GM21447 (cell line): ENCODE results near the gene TMEM255B.

Experiments
- ATAC-seq: cut with Tn5 transposase; IDR thresholded peaks from one replicate; pipeline ENCODE4 v1.9.1; 2021; ENCODE audit not compliant: unreplicated experiment

TMEM255B gene

DNA sequence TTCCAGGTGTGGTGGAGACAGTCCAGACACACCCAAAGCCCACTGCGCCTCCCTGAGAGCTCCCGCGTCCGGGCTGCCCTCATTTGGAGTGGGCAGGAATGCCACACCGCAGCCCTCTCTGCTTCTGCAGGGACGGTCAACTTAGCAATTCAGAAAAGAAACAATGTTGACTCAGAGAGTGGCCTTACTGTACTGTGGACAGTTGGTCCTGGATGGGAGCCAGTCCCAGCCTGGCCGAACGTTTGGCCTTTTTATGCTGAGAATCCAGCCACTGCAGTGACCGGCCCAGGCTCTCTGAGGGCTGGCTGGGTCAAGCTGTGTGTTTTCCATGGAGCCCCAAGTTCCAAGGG, 97.7 kb downstream of the TMEM255B start:
- no peak for ATAC-seq

DNA sequence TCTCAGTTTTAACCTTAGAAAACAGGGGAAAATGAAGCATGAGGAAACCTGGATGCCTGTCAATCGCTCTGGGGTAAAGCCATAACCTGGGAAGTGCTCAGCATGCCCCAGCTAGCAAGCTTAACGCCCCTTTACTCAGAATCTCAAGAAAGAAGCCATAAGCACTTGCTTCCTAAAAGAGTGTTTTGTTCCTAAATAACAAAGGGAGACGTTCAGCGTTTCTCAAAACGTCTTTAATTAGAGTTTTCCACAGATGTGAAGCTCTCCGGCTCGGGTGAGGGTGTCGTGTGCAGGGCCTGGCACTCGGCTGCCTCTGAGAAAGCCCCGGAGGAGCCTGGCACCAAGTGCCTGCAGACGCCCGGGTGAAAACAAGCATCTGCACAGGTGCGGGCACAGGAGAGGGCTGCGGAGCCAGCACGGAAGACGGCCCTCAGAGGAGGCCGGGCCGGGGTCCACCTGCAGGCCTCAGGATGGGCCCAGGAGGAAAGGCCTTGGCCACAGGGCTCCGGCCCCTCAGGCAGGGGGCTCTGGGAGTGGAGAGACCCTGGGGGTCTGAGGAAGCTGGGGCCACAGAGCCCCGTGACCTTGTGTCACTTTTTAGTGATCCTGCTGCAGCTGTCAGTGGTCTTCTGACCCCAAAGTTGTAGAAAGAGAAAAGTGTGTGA, 98.6 kb downstream of the TMEM255B start:
- ATAC-seq, result no peak

DNA sequence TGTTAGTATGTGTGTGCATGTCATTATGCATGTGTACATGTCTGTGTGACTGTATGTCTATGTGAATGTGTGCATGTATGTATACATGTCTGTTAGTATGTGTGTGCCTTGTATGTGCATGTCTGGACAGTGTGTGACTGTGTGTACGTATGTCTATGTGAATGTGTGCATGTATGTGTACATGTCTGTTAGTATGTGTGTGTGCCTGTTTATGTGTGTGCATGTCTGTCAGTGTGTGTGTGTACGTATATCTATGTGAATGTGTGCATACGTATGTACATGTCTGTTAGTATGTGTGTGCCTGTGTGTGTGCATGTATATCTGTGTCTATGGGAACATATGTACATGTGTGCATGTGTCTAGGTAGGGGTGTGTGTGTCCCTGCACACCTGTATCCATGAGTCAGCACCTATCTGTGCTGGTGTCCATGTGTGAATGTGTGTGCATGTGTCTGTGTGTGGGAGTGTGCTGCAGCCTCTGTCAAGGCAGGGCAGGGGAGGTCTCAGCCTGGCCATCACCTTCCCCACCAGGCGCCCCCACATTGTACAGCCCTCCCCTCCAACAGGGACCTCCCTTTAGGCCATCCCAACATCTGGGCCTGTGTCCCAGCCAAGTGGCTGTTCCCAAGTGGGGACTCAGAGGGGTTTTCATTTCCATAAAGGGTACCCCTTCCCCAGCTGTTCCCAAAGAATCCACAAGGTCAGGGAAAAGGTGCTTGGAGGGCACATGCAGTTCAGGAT, 100.5 kb downstream of the TMEM255B start:
- no peak for ATAC-seq

DNA sequence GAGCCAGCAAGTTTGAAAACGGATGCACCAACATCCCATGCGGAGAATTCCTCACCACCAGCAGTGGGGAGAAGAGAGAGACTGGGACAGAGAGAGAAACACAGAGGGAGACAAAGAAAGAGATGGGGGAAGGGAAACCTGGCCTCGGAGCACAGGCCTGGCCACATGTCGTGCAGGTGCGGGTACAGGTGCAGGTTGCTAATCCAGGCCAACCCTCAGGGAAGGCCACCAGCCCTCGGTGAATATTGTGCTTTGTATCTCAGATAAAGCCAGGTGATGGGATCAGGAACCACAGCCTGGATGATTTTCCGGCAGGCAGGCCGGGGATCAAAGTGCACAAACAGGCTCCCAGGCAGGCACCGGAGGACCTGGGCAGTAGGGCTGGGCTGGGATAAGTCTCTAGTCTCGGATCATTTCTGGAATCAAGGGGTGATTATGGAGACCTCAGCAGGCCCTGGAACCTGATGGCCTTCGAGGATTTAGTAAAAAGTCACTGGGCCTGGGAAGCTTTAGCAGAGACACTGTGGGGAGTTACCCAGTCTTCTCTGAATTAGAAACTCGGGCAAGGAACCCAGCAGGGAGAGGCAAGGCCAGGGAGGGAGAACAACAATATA, 101.1 kb downstream of the TMEM255B start:
- no peak for ATAC-seq

DNA sequence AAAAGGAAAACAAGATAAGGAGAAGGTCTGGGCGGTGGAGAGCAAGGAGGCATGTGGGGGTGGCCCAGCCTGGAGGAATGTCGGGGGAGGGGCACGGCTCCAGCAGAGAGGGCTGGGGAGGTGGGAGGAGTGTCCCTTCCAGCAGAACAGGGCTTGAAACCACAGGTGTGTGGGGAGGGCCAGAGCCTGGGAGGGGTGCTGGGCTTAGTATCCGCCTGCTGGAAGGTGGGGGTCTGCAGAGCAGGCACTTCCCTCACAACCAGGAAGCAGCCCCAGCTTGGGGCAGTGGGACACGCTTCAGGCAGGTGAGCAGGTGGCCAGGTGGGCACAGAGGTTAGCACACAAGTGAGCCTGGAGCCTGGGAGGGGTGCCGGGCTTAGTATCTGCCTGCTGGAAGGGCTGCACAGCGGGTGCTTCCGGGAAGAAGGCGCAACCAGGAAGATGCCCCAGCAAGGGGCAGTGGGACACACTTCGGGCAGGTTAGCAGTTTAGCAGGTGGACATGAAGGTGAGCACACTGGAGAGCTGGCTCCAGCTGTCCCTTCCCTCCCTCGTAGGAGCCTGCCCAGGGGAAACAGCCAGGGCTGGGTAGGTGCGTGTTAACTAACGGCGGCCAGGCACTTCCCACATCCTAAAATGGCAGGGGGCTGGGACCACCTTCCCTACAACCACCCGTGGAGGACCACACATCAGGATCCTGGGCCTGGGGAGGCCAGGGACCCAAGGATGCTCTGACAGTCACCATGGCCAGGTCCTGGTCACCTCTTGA, 101.8 kb downstream of the TMEM255B start:
- ATAC-seq, result no peak

DNA sequence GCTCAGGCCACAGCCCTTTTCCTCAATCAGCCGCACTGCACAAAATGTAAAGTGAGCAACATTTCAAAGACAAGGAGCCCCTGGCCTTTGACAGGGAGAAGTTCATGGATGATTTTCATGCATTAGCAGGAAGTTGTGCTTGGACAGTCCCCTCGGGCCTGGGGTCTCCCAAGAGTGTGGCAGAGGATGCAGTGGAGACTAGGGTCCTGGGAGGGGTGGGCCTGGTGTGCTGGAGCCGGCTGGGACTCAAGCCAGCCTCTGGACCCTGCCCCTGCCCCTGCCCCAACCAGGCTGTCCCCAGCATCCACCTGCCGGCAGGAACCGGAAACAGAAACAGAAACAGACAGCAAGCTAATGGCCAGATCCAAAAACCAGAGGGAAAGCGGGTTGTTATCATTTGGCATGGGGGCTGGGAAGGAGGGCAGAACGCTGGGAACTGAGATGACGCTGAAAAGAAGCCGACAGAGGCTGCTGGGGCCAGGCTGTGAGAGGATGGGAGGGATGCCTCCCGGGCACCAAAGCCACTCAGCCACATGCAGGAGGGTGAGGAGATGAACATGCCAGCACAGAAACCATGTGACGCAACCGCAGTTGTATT, 102.5 kb downstream of the TMEM255B start:
- no peak for ATAC-seq

DNA sequence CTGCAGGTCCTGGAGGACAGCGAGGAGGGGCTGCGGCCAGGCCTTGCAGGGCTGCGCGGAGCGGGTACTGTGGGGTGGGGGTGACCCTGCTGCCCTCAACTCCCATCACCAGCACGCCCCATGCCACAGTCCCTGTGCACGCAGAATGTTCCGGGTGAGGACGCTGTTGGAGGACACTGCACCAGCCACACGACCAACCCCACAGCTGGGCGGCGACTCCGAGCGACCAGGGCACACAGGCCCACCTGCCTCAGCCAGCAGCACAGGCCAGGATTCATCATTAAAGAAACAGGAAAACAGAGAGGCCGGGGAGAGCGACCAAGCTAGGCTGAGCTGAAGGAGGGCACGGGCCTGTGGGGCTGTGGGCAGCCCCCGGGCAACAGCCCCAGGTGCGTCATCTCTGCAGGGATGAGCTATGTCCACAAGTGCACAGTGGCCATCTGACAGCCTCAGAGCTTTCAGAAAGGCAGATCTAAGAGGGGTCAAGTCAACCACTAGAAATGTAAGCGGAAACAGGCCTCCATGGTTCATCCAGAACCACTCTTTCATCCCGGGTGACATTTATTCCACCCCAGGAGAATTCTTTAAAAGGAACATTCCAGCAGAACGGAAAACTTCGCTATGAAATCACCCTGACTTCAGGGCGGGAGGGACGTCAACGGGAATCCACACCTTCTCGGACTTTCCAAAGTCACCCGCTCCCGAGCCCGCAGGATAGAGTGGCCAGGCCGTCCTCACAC, 103.3 kb downstream of the TMEM255B start:
- ATAC-seq, result no peak

DNA sequence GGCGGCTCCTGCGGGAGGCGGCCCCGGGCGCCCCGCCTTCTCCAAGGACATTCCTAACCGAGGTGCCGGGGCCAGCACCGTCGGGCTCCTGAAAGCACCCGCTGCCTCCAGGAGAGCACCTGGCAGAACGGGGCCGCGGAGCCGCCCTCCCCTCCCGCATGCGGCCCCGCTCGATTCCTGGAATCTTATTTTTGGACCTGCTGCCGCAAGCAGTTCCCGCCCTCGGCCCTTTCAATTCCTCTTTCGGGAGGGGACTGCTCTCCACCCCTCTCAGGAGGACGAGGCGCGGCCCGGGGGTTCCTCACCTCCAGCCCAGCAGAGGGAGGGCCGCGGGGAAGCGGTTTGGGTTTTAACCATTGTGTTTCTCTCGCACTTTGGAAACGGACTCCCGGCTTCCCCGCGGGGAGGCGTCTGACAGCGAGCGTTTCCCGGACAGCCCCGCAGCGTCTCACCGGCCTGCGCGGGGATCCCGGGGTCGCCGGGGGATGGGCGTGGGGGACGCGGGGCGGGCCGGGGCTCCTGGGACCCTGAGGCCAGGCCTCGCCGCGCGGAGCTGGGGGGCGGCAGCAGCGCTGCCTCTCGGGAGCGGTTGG, 104.0 kb downstream of the TMEM255B start:
- ATAC-seq, result no peak

DNA sequence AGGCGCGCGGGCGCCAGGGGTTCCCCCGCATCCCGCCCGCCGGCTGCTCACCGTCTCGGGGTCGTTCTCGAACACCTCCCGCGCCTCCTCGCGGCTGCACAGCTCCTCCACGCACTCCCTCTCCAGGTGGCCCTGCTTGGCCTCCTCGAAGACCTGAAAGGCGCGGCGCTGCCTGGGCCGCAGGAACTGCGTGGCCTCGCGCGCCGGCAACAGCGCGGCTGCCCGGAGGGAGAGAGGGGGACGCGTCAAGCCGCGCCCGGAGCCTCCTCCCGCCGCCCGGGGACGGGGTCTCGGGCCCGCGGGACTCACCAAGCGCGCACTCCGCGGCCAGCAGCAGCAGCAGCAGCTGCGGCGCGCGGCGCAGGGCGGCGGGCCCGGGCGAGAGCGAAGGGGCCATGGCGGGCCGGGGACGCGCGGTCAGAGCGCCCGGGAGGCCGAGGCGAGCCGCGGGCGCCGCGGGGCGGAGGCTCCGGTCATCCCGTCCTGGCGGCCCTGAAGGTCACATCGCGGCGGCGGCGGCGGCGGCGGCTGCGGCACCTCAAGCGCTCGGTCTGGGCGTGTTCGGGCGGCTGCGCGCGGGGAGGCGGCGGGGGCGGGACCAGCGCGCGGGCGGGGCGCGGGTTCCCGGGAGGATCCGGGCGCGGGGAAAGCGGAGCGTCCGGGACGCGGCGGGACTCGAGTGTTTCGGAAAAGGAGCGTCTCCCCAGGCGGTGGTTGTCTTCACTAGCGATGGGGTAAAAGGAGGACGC, 104.7 kb downstream of the TMEM255B start, which contains the start of gene GAS6:
TSS of gene GAS6 (minus strand) at position 553 of the 749 bp plus-strand sequence. CDS start at position 397, 156 bp downstream.
- no peak for ATAC-seq

DNA sequence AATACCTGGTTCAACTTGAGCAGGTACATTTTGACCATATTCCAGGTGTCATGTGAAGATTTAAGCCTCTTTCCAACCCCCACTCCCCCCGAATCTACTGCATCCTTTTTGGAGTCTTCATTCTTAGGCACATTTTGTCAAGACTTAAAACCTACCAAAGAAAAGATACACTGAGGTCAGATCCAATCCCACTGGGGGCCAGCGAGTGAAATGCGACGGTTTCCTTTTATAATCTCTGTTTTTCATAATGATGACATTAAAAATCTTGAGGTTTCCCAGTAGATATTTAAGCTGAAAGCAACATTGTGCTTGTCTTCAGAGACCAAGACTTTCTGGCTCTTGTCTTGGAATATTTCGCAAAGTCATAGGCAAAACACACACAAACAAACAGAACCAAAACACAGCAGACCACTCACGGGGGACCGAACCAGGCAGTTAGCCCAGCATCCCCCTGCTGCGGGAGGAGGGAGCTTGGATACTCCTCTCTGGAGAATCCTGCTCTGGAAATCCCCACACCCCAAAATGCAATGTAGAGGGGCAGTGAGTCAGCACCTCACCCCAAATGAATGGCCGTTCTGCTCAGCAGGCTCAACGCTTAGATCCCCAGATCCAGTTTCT, 105.4 kb downstream of the TMEM255B start:
- no peak for ATAC-seq

DNA sequence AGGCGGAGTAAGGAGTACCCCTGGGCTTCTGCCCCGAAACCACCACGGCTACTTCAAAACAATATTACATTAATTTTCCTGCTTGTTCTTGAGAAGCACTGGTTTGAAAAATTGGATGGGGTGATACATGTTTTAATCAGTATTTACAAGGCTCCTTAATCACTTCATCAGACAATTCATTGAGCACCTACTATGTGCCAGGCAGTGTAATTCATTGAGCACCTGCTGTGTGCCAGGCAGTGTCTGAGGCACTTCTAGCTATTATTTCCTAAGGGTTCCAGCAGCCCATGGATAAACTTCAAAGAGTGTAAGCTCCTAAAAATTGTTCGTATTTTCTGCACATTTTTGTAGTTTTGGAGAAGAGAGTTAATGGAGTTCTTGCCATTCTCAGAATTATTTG, 106.4 kb downstream of the TMEM255B start:
- no peak for ATAC-seq
